K562 (cell line): ENCODE measurements around the gene NQO2. TPM values are rescaled to one million over a fixed set of nuclear protein-coding genes. Genes with fewer than 3 reads are reported as not detected.

Experiments
- ARID2 ChIP-seq: fragments of 450-650 bp; IDR thresholded peaks from 2 replicates; pipeline ENCODE4 v1.6.1; 2017; ENCODE audit warnings: antibody characterized with exemption, mild to moderate bottlenecking
- BHLHE40 ChIP-seq: IDR thresholded peaks from 2 replicates; pipeline ENCODE4 v1.6.1; 2011; ENCODE audit warnings: low read length, improper control_type of control experiment
- CBFA2T2 ChIP-seq: fragments of 450-650 bp; conservative IDR thresholded peaks from 2 replicates; pipeline ENCODE4 v1.6.1; 2017; ENCODE audit warnings: mild to moderate bottlenecking
- CBX3 ChIP-seq, 2 experiments: IDR thresholded peaks; 1 replicate in 1 of 2; 2 replicates in 1 of 2; pipeline ENCODE4 v1.6.1; 2012; ENCODE audit warnings: inconsistent platforms in 2 of 2, low read length in 2 of 2, borderline replicate concordance in 1 of 2, control low read depth in 1 of 2
- CBX5 ChIP-seq: IDR thresholded peaks from 2 replicates; pipeline ENCODE4 v1.6.1; 2014; ENCODE audit warnings: low read depth, borderline replicate concordance
- COPS2 ChIP-seq: fragments of 450-650 bp; conservative IDR thresholded peaks from 2 replicates; pipeline ENCODE4 v1.6.1; 2016; ENCODE audit warnings: mild to moderate bottlenecking, moderate library complexity
- FOXP1 ChIP-seq: sonication (generic); formaldehyde crosslinking; IDR thresholded peaks from 2 replicates; pipeline ENCODE4 v1.8.0; 2022; ENCODE audit warnings: mild to moderate bottlenecking, missing genetic modification reagents
- LEF1 ChIP-seq: fragments of 450-650 bp; IDR thresholded peaks from 2 replicates; pipeline ENCODE4 v1.6.1; 2016; ENCODE audit warnings: mild to moderate bottlenecking
- MEIS2 ChIP-seq: fragments of 450-650 bp; IDR thresholded peaks from 2 replicates; pipeline ENCODE4 v1.6.1; 2014; ENCODE audit warnings: mild to moderate bottlenecking; ENCODE audit not compliant: partially characterized antibody
- MTF1 ChIP-seq: fragments of 250-450 bp; sonication (Bioruptor Pico); IDR thresholded peaks from 2 replicates; pipeline ENCODE4 v1.9.0; 2021; ENCODE audit warnings: moderate library complexity, mild to moderate bottlenecking, inconsistent platforms, borderline replicate concordance
- NR4A1 ChIP-seq, 2 experiments: fragments of 250-450 bp in 1 of 2; fragments of 450-650 bp in 1 of 2; sonication (Bioruptor Pico) in 1 of 2; IDR thresholded peaks; 2 replicates each; pipeline versions ENCODE4 v1.4.0 to v1.6.1; 2016 to 2020; ENCODE audit warnings: mild to moderate bottlenecking in 2 of 2, missing compliant biosample characterization in 1 of 2, missing genetic modification characterization in 1 of 2, moderate library complexity in 1 of 2
- PKNOX1 ChIP-seq: fragments of 450-650 bp; IDR thresholded peaks from 2 replicates; pipeline ENCODE4 v1.6.1; 2016
- RBM25 ChIP-seq: fragments of 200-400 bp; formaldehyde crosslinking; IDR thresholded peaks from 2 replicates; pipeline ENCODE4 v1.6.1; 2018; ENCODE audit warnings: low read length, low read depth, moderate library complexity; ENCODE audit not compliant: severe bottlenecking
- RFX1 ChIP-seq: fragments of 450-650 bp; IDR thresholded peaks from 2 replicates; pipeline ENCODE4 v1.6.1; 2016; ENCODE audit warnings: mild to moderate bottlenecking, moderate library complexity
- SIN3B ChIP-seq: fragments of 450-650 bp; IDR thresholded peaks from 2 replicates; pipeline ENCODE4 v1.6.1; 2017; ENCODE audit warnings: low read depth, mild to moderate bottlenecking, moderate library complexity
- SMAD1 ChIP-seq: fragments of 150-350 bp; IDR thresholded peaks from 2 replicates; pipeline ENCODE4 v1.6.1; 2014; ENCODE audit warnings: low read length, low read depth; ENCODE audit not compliant: partially characterized antibody
- SMAD3 ChIP-seq: fragments of 450-650 bp; formaldehyde crosslinking; conservative IDR thresholded peaks from 2 replicates; pipeline ENCODE4 v1.4.0; 2020; ENCODE audit warnings: mild to moderate bottlenecking
- SMARCC2 ChIP-seq: fragments of 450-650 bp; IDR thresholded peaks from 2 replicates; pipeline ENCODE4 v1.6.1; 2017; ENCODE audit warnings: antibody characterized with exemption, moderate library complexity, mild to moderate bottlenecking, low read depth
- SNRNP70 ChIP-seq: fragments of 200-400 bp; formaldehyde crosslinking; optimal IDR thresholded peaks from 2 replicates; pipeline ENCODE3; 2017; ENCODE audit warnings: low read depth, low read length
- SOX6 ChIP-seq: fragments of 450-650 bp; IDR thresholded peaks from 2 replicates; pipeline ENCODE4 v1.6.1; 2014; ENCODE audit warnings: mild to moderate bottlenecking
- STAG1 ChIP-seq: sonication (generic); formaldehyde crosslinking; IDR thresholded peaks from 2 replicates; pipeline ENCODE4 v1.5.0; 2020; ENCODE audit warnings: missing genetic modification reagents, borderline replicate concordance
- WHSC1 ChIP-seq: IDR thresholded peaks from one replicate; pipeline ENCODE4 v1.6.1; 2012; ENCODE audit warnings: low read length, control low read depth, inconsistent platforms
- XRCC3 ChIP-seq: fragments of 450-650 bp; IDR thresholded peaks from 2 replicates; pipeline ENCODE4 v1.6.1; 2017; ENCODE audit warnings: mild to moderate bottlenecking, moderate library complexity
- ZBTB12 ChIP-seq: fragments of 250-450 bp; sonication (Bioruptor Pico); IDR thresholded peaks from 2 replicates; pipeline ENCODE4 v1.4.0; 2020
- ZFP30 ChIP-seq: fragments of 250-450 bp; sonication (Bioruptor Pico); IDR thresholded peaks from 2 replicates; pipeline ENCODE4 v1.8.0; 2022; ENCODE audit warnings: moderate library complexity, mild to moderate bottlenecking, inconsistent platforms, borderline replicate concordance
- ZNF12 ChIP-seq: sonication (generic); formaldehyde crosslinking; IDR thresholded peaks from 2 replicates; pipeline ENCODE4 v1.4.0; 2020; ENCODE audit warnings: mild to moderate bottlenecking, missing genetic modification reagents
- ZNF174 ChIP-seq: fragments of 250-450 bp; sonication (Bioruptor Pico); IDR thresholded peaks from 2 replicates; pipeline ENCODE4 v1.4.0; 2020; ENCODE audit warnings: mild to moderate bottlenecking
- polyA plus RNA-seq, 8 experiments: library from polyadenylated mRNA; depleted of rRNA in 4 of 8; stranded (reverse) in 5 of 8; unstranded in 3 of 8; fragments of >200 nt; fragmentation: Nextera tagmentation in 2 of 8; fragmentation: Illumina TruSeq in 1 of 8; extraction: Ambion mirVana in 2 of 8; extraction: Trizol in 1 of 8; gene quantifications; 2 replicates each; pipeline versions ENCODE4 v1.2.1 to v1.2.3, GENCODE V29; 2011 to 2014; ENCODE audit warnings: inconsistent platforms in 1 of 8, missing spikeins in 1 of 8
- total RNA-seq, 7 experiments: library from RNA; depleted of rRNA in 6 of 7; stranded (reverse); fragments of >200 nt in 6 of 7; fragmentation: Illumina TruSeq in 2 of 7; extraction: Trizol in 2 of 7; gene quantifications; 2 replicates each; pipeline versions ENCODE4 v1.2.1 to v1.2.3, GENCODE V29; 2011 to 2021; ENCODE audit warnings: low replicate concordance in 1 of 7
- TF ChIP-seq, protein P1 (sequence below): fragments of 450-650 bp; IDR thresholded peaks from 2 replicates; pipeline ENCODE4 v1.6.1; 2014; ENCODE audit warnings: low read depth, mild to moderate bottlenecking, moderate library complexity, borderline replicate concordance
- TF ChIP-seq, protein P2 (sequence below): sonication (generic); formaldehyde crosslinking; IDR thresholded peaks from 2 replicates; pipeline ENCODE4 v1.8.0; 2022; ENCODE audit warnings: mild to moderate bottlenecking, missing genetic modification reagents

NQO2 gene
- total and polyA plus RNA-seq, 9 of the 15 experiments (the other 6 are each of a cell fraction or from before 2014, with no cell fraction given) = 54.6 to 214 (median 116) TPM

- no peak for TF ChIP-seq COPS2
- peak; percentile 17 for TF ChIP-seq SMAD1
- TF ChIP-seq XRCC3 = 0 out of 2 replicates have a peak, but pooled peaks have one; percentile 50
- TF ChIP-seq PKNOX1 = peak; percentile 13; the same call in 1 of the 2 replicates
- TF ChIP-seq SMAD3 (CRISPR knock-in tag) = no peak
- peak; percentile 56 for TF ChIP-seq CBFA2T2
- TF ChIP-seq SMARCC2 = no peak
- TF ChIP-seq ZNF12 (CRISPR knock-in tag) = no peak
- no peak for TF ChIP-seq RBM25
- peak in 1 of 2 experiments; percentile 47; a peak in 1 of 3 replicates for TF ChIP-seq CBX3 (IDR thresholded peaks at IDR 0.05; ENCODE audit: borderline replicate concordance in 1 of 2, low read length in 2 of 2)
- TF ChIP-seq ZNF174 (CRISPR knock-in tag) = no peak
- TF ChIP-seq SNRNP70 = no peak
- no peak for TF ChIP-seq WHSC1
- no peak for TF ChIP-seq LEF1
- TF ChIP-seq FOXP1 (CRISPR knock-in tag) = no peak
- no peak for TF ChIP-seq MTF1 (CRISPR knock-in tag)
- no peak for TF ChIP-seq SIN3B
- TF ChIP-seq, protein P1, sequence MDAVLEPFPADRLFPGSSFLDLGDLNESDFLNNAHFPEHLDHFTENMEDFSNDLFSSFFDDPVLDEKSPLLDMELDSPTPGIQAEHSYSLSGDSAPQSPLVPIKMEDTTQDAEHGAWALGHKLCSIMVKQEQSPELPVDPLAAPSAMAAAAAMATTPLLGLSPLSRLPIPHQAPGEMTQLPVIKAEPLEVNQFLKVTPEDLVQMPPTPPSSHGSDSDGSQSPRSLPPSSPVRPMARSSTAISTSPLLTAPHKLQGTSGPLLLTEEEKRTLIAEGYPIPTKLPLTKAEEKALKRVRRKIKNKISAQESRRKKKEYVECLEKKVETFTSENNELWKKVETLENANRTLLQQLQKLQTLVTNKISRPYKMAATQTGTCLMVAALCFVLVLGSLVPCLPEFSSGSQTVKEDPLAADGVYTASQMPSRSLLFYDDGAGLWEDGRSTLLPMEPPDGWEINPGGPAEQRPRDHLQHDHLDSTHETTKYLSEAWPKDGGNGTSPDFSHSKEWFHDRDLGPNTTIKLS = no peak
- TF ChIP-seq STAG1 (CRISPR knock-in tag) = no peak
- TF ChIP-seq CBX5 = peak; percentile 74; the same call in 1 of the 2 replicates
- no peak for TF ChIP-seq NR4A1 (CRISPR knock-in tag; IDR thresholded peaks at IDR 0.05)
- TF ChIP-seq NR4A1 (tag; IDR thresholded peaks at IDR 0.05) = no peak
- no peak for TF ChIP-seq ZBTB12 (CRISPR knock-in tag)
- peak; percentile 54 for TF ChIP-seq RFX1
- peak; percentile 46; the same call in 1 of the 2 replicates for TF ChIP-seq BHLHE40
- TF ChIP-seq ARID2 = no peak
- TF ChIP-seq ZFP30 (CRISPR knock-in tag) = no peak
- TF ChIP-seq MEIS2 = peak; percentile 63
- TF ChIP-seq SOX6 = peak; percentile 83
- TF ChIP-seq, protein P2, sequence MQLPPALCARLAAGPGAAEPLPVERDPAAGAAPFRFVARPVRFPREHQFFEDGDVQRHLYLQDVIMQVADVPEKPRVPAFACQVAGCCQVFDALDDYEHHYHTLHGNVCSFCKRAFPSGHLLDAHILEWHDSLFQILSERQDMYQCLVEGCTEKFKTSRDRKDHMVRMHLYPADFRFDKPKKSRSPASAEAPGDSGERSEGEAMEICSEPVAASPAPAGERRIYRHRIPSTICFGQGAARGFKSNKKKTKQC (CRISPR knock-in tag) = no peak
Observed at GRCh38 chr6:3035397-3035796, 35.7 kb downstream of the NQO2 start (continued).
